GM21786 (cell line): ENCODE results near the gene PLEKHH2.
"Not testable (repeated sequence)": the region's sequence is repeated elsewhere in the genome, so short reads cannot be mapped to it uniquely, and the experiment has no call there.

Source experiments
- ATAC-seq: cut with Tn5 transposase; IDR thresholded peaks from one replicate; pipeline ENCODE4 v1.9.1; 2021; ENCODE audit not compliant: unreplicated experiment

The PLEKHH2 gene

GRCh38 chr2:43637030-43637803 is at the start of gene PLEKHH2:
Gene PLEKHH2, plus strand, starts transcription at chr2:43637260. Its CDS starts 7,414 bp downstream, at chr2:43644674.
- peak; percentile 99 for ATAC-seq

DNA sequence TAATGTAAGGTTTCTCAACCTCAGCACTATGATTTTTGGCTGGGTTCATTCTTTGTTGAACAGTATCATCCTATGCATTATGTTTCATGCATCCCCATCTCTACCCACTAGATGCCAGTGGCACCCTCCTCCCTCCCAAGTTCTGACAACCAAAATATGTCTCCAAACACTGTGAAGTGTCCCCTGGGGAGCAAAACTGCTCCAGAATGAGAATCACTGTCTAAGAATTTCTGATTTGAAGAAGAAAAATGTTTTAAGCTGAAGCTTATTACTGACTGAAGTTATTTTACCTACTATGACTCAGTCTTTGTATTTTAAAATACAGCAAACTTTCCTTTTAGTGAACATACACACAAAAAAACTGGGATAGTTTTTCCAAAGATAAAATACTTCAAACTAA is 44.6 kb upstream of the PLEKHH2 start:
- no peak for ATAC-seq

GRCh38 chr2:43593254-43593653 is 43.8 kb upstream of the PLEKHH2 start:
- no peak for ATAC-seq

DNA sequence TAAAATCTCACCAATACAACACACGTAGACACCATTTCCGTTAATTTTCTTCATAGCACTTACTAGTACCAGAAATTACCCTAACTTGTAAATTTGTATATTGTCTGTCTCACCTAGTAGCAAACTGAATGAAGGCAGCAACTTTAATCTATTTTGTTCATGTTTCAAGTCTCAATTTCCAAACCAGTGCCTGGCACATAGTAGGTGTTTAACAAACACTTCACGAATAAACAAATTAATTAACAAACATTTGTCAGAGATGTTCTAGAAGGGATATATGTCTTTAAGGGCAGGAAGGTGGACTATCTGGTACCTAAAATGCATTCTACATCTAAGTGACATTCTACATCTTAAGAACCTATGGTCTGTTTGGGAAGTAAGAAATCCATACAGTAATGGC is 42.2 kb upstream of the PLEKHH2 start:
- no peak for ATAC-seq

- peak; percentile 98 for ATAC-seq
Observed at GRCh38 chr2:43595603-43596412, 41.3 kb upstream of the PLEKHH2 start, which contains the start of gene THADA. Gene THADA, minus strand, starts transcription at chr2:43596038. Its CDS starts 3,646 bp downstream, at chr2:43592392.

- not testable (repeated sequence) for ATAC-seq
Observed at GRCh38 chr2:43600596-43600995, 36.5 kb upstream of the PLEKHH2 start.

DNA sequence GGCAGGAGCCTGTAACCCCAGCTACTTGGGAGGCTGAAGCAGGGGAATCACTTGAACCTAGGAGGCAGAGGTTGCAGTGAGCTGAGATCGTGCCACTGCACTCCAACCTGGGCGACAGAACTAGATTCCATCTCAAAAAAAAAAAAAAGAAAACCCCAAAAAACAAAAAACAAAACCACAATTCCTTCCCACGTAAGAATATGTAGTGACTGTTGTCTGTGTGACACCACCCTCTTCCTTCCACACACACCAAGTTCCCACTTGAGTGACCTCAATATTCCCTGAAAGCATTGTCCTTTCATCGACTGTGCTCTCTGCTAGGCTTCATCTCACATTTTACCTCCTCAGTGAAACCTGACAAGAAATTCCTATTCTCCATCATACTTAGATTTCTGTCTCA is 32.4 kb upstream of the PLEKHH2 start:
- no peak for ATAC-seq

GRCh38 chr2:43605079-43605655 is 31.9 kb upstream of the PLEKHH2 start:
- no peak for ATAC-seq

- ATAC-seq, result no peak
Observed at GRCh38 chr2:43605851-43606250, 31.2 kb upstream of the PLEKHH2 start.

GRCh38 chr2:43609290-43609918 is 27.7 kb upstream of the PLEKHH2 start:
- no peak for ATAC-seq

DNA sequence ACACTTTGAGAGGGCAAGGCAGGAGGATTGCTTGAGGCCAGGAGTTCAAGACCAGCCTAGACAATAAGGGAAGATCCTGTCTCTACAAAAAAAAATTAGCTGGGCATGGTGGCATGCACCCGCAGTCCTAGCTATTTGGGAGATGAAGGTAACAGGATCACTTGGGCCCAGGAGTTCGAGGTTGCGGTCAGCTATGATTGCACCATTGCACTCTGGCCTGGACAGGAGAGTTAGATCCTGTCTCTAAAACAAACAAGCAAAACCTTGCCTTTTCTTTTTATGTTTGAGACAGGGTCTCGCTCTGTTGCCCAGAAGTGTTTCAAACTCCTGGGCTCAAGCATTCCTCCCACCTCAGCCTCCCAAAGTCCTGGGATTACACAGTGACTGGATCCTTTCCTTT is 26.7 kb upstream of the PLEKHH2 start:
- no peak for ATAC-seq

GRCh38 chr2:43611987-43612894 is 24.8 kb upstream of the PLEKHH2 start:
- no peak for ATAC-seq

GRCh38 chr2:43612944-43613343 is 24.1 kb upstream of the PLEKHH2 start:
- ATAC-seq, result no peak

DNA sequence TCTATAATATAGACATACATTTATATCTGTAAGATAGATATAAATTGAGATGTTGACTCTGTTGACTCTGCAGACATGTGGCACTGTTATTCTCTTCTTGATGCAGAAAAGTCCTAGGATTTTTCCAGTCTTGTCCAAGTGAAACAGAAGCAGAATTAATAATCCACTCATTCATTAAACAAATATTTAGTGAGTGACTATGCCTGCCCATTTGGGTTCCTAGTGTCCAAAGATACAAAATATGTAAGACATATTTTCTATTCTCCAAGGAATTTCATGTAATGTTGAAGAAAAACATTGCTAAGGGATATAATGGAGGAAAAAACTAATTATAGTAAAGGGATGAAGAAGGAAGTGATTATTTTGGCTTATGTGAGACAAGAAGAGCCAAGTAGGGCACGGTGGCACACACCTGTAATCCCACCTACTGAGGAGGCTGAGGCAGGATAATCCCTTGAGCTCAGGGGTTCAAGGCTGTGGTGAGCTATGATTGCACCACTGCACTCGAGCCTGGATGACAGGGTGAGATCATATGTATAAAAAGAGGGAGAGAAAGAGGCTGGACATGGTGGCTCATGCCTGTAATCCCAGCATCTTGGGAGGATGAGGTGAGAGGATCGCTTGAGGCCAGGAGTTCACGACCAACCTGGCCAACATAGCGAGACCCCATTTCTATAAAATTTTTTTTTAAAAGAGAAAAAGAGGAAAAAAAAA is 19.9 kb upstream of the PLEKHH2 start:
- no peak for ATAC-seq

DNA sequence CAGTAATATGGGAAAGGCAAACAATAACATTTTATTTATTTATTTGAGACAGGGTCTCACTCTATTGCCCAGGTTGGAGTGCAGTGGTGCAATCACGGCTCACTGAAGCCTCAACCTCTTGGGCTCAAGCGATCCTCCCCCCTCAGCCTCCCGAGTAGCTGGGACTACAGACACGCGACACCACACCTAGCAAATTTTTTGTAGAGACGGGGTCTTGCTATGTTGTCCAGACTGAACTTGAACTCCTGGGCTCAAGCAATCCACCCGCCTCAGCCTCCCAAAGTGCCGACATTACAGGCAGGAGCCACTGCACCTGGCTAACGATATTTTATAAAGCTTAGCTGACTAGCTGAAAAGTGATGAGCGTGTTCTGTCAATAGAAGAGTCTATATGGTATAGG is 17.5 kb upstream of the PLEKHH2 start:
- no peak for ATAC-seq

DNA sequence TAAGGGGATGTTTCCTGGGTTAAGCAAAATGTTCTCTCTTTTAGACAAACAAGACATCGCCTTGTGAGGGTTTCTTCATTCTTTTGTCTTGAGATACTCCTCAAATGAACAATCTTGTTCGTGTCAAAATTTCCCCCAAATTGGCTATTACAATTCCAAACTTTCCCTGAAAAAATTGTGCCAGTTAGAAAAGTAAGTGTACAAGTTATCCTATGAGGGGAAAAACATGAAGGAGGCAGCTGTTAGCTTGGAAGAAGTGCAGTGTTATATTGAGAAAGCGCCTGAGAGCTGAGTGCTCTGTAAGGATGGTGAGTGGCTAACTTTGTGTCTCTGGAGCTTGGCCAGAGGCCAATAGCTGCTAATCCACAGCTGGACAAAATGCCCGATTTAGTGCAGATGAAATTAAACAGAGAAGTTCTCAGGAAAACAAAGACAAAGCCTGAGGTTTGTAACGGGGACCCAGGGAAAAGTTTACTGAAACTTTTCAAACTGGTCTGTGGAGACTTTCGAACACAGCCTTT is 14.1 kb upstream of the PLEKHH2 start:
- no peak for ATAC-seq

- ATAC-seq, result no peak
Observed at GRCh38 chr2:43631618-43632317, 5.3 kb upstream of the PLEKHH2 start.

- no peak for ATAC-seq
Observed at GRCh38 chr2:43634604-43635306, 2.3 kb upstream of the PLEKHH2 start.
